ENCODE data around the gene OR2C3.
"Not testable (repeated sequence)": the region's sequence is repeated elsewhere in the genome, so short reads cannot be mapped to it uniquely, and the experiment has no call there.

Gene OR2C3

DNA sequence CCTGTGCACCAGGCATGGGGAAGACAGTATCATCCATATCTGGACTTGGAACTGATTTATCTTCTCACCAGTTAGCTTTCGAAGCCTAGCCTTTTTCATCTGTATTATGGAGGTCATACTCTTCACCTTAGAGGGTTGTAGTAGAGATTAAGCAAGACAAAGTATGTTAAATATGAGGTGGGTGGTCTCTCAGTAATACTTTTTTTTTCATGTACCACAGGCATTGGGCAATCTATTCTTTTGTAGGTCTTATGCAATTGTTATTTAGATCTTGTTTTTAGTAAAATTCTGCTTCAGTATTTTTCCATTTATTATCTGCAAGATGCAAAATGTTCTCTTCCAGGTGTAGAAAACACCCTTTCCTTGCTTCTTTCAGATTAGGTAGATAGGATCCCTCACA is 43.1 kb downstream of the OR2C3 start:
- no peak overlapping the region for H3K4me3 ChIP-seq (ENCODE audit: low read depth, low read length)
- no peak for DNase-seq (ENCODE audit: low read depth)
- TF ChIP-seq, protein P1, sequence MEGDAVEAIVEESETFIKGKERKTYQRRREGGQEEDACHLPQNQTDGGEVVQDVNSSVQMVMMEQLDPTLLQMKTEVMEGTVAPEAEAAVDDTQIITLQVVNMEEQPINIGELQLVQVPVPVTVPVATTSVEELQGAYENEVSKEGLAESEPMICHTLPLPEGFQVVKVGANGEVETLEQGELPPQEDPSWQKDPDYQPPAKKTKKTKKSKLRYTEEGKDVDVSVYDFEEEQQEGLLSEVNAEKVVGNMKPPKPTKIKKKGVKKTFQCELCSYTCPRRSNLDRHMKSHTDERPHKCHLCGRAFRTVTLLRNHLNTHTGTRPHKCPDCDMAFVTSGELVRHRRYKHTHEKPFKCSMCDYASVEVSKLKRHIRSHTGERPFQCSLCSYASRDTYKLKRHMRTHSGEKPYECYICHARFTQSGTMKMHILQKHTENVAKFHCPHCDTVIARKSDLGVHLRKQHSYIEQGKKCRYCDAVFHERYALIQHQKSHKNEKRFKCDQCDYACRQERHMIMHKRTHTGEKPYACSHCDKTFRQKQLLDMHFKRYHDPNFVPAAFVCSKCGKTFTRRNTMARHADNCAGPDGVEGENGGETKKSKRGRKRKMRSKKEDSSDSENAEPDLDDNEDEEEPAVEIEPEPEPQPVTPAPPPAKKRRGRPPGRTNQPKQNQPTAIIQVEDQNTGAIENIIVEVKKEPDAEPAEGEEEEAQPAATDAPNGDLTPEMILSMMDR (IDR thresholded peaks at IDR 0.05; ENCODE audit: insufficient read depth, low read depth, low read length, missing control alignments) = no peak

DNA sequence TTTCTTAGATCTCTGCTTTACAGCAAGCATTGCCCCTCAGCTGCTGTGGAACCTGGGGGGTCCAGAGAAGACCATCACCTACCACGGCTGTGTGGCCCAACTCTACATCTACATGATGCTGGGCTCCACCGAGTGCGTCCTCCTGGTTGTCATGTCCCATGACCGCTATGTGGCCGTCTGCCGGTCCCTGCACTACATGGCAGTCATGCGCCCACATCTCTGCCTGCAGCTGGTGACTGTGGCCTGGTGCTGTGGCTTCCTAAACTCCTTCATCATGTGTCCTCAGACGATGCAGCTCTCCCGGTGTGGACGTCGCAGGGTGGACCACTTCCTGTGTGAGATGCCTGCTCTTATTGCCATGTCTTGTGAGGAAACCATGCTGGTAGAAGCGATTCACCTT is 44.9 kb downstream of the OR2C3 start:
- no peak for DNase-seq (ENCODE audit: low read depth)
- H3K4me3 ChIP-seq (ENCODE audit: low read depth, low read length) = no peak overlapping the region
- TF ChIP-seq, protein P1 (IDR thresholded peaks at IDR 0.05; ENCODE audit: insufficient read depth, low read depth, low read length, missing control alignments) = no peak

DNA sequence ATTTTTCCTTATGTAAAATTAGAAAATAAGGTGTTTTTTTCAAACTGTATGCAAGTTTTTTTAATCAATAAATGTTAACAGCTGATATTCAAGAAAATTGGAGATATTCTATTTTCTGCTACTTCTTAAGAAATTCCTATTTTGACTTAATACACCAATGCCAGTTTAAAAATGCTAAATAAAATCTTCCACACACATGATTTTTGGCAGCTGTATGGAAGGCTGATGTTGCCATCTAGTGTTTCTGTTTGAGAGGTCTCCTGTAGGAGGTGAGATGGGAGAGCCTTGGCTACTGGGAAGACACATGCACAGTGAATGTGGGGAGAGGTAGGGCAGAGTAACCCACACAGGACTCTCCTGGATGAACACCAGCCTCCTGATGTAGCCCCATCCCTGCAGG is 49.2 kb downstream of the OR2C3 start:
- peak; percentile 58 for DNase-seq (ENCODE audit: low read depth)
- no peak overlapping the region for H3K4me3 ChIP-seq (ENCODE audit: low read depth, low read length)
- TF ChIP-seq, protein P1 (IDR thresholded peaks at IDR 0.05; ENCODE audit: insufficient read depth, low read depth, low read length, missing control alignments) = peak; percentile 54

DNA sequence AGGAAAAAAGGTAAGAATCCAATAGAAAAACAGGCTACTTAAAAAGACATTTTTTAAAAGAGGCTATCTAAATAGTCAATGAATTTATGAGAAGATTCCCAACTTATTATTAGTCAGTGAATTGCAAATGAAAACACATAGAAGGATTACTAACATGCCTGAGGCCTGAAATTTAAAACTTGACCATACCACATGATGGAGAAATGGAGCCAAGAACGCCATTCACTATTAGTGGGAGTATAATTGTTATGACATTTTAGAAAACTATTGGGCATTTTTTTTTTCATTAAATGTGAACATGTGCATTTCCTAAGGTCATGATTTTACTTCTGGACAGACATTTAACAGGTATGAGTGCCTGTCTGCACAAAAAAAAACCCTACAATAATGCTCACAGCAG is 53.5 kb downstream of the OR2C3 start:
- DNase-seq (ENCODE audit: low read depth) = no peak
- TF ChIP-seq, protein P1 (IDR thresholded peaks at IDR 0.05; ENCODE audit: insufficient read depth, low read depth, low read length, missing control alignments) = no peak
- H3K4me3 ChIP-seq (ENCODE audit: low read depth, low read length) = no peak overlapping the region

DNA sequence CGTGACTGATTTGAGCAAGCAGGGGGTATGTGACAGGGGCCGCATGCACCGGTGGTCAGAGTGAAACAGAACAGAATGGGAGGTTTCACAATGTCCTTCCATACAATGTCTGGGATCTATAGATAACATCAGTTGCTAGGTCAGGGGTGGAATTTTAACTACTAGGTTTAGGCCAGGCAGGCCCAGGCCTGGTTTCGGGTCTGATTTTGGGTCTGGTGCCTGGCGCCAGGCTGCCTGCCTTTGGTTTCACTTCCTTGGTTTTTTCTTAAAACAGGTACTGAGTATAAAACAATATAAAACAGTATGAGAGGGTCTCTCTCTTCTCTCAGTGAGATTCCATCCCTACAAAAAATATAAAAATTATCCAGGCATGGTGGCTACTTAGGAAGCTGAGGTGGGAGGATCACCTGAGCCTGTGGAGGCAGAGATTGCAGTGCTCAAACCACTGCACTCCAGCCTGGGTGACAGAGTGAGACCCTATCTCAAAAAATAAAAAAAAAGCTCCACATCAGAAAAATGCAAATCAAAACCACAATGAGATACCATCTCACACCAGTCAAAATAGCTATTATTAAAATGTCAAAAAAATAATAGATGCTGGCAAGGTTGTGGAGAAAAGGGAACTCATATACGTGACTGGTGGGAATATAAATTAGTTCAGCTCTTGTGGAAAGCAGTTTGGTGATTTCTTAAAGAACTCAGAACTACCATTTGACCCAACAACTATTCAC is 59.7 kb downstream of the OR2C3 start:
- H3K4me3 ChIP-seq (ENCODE audit: low read depth, low read length) = not testable (repeated sequence)
- DNase-seq (ENCODE audit: low read depth) = peak; percentile 18

DNA sequence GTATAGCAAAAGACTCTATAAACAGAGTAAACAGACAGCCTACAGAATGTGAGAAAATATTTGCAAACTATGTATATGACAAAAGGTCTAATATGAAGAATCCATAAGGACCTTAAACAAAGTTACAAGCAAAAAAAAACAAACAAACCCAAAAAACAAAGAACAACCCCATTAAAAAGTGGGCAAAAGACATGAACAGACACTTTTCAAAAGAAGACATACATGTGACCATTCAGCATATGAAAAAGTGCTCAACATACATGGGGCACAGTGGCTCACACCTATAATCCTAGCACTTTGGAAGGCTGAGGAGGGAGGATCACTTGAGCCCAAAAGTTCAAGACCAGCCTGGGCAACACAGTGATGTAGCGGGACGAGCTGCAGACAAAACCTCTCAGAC is 60.4 kb downstream of the OR2C3 start:
- TF ChIP-seq, protein P1 (IDR thresholded peaks at IDR 0.05; ENCODE audit: insufficient read depth, low read depth, low read length, missing control alignments) = no peak
- H3K4me3 ChIP-seq (ENCODE audit: low read depth, low read length) = no peak overlapping the region
- DNase-seq (ENCODE audit: low read depth) = no peak

All from GM12865 (cell line).